ENCODE results near the gene EXT2.

GRCh38 chr11:44065841-44066731 is 29.4 kb upstream of the EXT2 start, which contains the start of gene ACCS:
- TF ChIP-seq CTCF (IDR thresholded peaks at IDR 0.05; ENCODE audit: low read depth, low read length) (peak; percentile 52), POLR2A (IDR thresholded peaks at IDR 0.05; ENCODE audit: extremely low read depth, insufficient read length) (peak; percentile 78)

Data from NB4 (cell line).